ENCODE data around the gene ALDH5A1. TPM values are rescaled to one million over a fixed set of nuclear protein-coding genes. Genes with fewer than 3 reads are reported as not detected.

Gene ALDH5A1
- total RNA-seq, 2 donors from 2014 or later: 4.4 to 8.2 TPM

- TF ChIP-seq, protein P1, sequence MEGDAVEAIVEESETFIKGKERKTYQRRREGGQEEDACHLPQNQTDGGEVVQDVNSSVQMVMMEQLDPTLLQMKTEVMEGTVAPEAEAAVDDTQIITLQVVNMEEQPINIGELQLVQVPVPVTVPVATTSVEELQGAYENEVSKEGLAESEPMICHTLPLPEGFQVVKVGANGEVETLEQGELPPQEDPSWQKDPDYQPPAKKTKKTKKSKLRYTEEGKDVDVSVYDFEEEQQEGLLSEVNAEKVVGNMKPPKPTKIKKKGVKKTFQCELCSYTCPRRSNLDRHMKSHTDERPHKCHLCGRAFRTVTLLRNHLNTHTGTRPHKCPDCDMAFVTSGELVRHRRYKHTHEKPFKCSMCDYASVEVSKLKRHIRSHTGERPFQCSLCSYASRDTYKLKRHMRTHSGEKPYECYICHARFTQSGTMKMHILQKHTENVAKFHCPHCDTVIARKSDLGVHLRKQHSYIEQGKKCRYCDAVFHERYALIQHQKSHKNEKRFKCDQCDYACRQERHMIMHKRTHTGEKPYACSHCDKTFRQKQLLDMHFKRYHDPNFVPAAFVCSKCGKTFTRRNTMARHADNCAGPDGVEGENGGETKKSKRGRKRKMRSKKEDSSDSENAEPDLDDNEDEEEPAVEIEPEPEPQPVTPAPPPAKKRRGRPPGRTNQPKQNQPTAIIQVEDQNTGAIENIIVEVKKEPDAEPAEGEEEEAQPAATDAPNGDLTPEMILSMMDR (IDR thresholded peaks at IDR 0.05): no peak
- no peak for TF ChIP-seq POLR2A (IDR thresholded peaks at IDR 0.05)
- ATAC-seq (no peak), DNase-seq (no peak)
- 74 to 83% methylated on average over 9 of the region's 9 CpGs for WGBS, 2 donors
- intact Hi-C loops (cut with DNase I): no loop called here
- H3K27ac ChIP-seq: no peak overlapping the region
- no peaks in the 10 kb centered on the region for H3K9me3 ChIP-seq
- H3K27me3 ChIP-seq: no peaks in the 10 kb centered on the region
- H3K36me3 ChIP-seq (replicated peaks in 1 of 2; ENCODE audit: insufficient read depth in 1 of 2, low read depth in 2 of 2): no peaks in the 10 kb centered on the region
- no peak overlapping the region for H3K4me3 ChIP-seq
- H3K4me1 ChIP-seq: no peaks in the 10 kb centered on the region
Observed at GRCh38 chr6:24448828-24449525, 45.8 kb upstream of the ALDH5A1 start.

- no peaks in the 10 kb centered on the region for H3K9me3 ChIP-seq
Observed at GRCh38 chr6:24451581-24452388, 43.0 kb upstream of the ALDH5A1 start.

GRCh38 chr6:24453921-24454320 is 40.8 kb upstream of the ALDH5A1 start:
- TF ChIP-seq POLR2A (IDR thresholded peaks at IDR 0.05): no peak
- TF ChIP-seq, protein P1 (IDR thresholded peaks at IDR 0.05): no peak
- H3K27me3 ChIP-seq: no peaks in the 10 kb centered on the region
- H3K4me3 ChIP-seq: no peak overlapping the region
- intact Hi-C loops (cut with DNase I): no loop called here
- DNase-seq (no peak), ATAC-seq (no peak)
- H3K9me3 ChIP-seq: no peaks in the 10 kb centered on the region
- no peak overlapping the region for H3K27ac ChIP-seq
- H3K36me3 ChIP-seq (replicated peaks in 1 of 2; ENCODE audit: insufficient read depth in 1 of 2, low read depth in 2 of 2): no peaks in the 10 kb centered on the region
- WGBS, 2 donors: 93 to 94% methylated on average over 9 to 10 of the region's 10 CpGs
- H3K4me1 ChIP-seq: no peaks in the 10 kb centered on the region

More at GRCh38 chr6:24451581-24452388, 43.0 kb upstream of the ALDH5A1 start:
- Histone ChIP-seq H3K27me3 (no peaks in the 10 kb centered on the region), H3K4me3 (no peak overlapping the region), H3K27ac (no peak overlapping the region), H3K4me1 (no peaks in the 10 kb centered on the region), H3K36me3 (replicated peaks in 1 of 2; ENCODE audit: insufficient read depth in 1 of 2, low read depth in 2 of 2) (no peaks in the 10 kb centered on the region)
- no peak for DNase-seq
- ATAC-seq: no peak
- no peak for TF ChIP-seq POLR2A (IDR thresholded peaks at IDR 0.05)
- TF ChIP-seq, protein P1 (IDR thresholded peaks at IDR 0.05): no peak
- 65 to 70% methylated on average over 13 of the region's 13 CpGs for whole genome bisulfite sequencing, 2 donors
- intact Hi-C loops (cut with DNase I): no loop called here

DNA sequence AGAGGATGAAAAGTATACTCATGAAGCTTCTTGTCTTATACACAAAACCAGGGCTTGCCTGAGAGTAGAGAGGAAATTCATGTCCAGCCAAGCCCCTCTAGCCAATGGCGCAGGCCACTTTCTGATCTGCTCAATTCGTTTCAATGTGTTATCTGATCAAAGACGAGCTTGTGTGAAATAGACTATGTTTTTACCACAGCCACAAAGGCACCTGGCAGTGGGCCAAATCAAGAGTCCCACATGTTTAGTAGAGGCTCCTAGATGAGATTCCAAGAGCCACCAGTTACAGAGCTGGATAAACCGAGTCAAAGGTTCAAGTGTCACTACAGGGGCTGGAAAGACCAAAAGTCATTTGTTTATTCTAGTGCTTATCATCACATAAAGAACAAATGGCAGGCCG is 40.3 kb upstream of the ALDH5A1 start:
- Histone ChIP-seq H3K4me1 (no peaks in the 10 kb centered on the region), H3K36me3 (replicated peaks in 1 of 2; ENCODE audit: insufficient read depth in 1 of 2, low read depth in 2 of 2) (no peaks in the 10 kb centered on the region), H3K27me3 (no peaks in the 10 kb centered on the region), H3K9me3 (no peaks in the 10 kb centered on the region), H3K4me3 (no peak overlapping the region), H3K27ac (no peak overlapping the region)
- intact Hi-C loops (cut with DNase I): no loop called here
- ATAC-seq: no peak
- WGBS, 2 donors: 90 to 97% methylated on average over 5 of the region's 5 CpGs
- no peak for TF ChIP-seq POLR2A (IDR thresholded peaks at IDR 0.05)
- TF ChIP-seq, protein P1 (IDR thresholded peaks at IDR 0.05): no peak
- DNase-seq: no peak

All from body of pancreas (tissue), 4 donors.